LNCaP clone FGC (cell line): ENCODE measurements around the gene CC2D2A.

Experiments used
- DNase-seq: peaks from one replicate; pipeline ENCODE4 v3.0.0-alpha.2; 2011; ENCODE audit warnings: low read depth
- H3K4me3 ChIP-seq: 2 replicates; pipeline ENCODE4 v1.5.1; 2011; ENCODE audit warnings: mild to moderate bottlenecking, low read depth, low read length, control low read depth
- CTCF ChIP-seq: IDR thresholded peaks from 2 replicates; pipeline ENCODE4 v1.5.1; 2012; ENCODE audit warnings: mild to moderate bottlenecking; ENCODE audit not compliant: control insufficient read depth, insufficient read depth; ENCODE audit errors: extremely low read depth

Gene CC2D2A

GRCh38 chr4:15498356-15498755, 28.7 kb downstream of the CC2D2A start:
- DNase-seq: no peak
- TF ChIP-seq CTCF: no peak

DNA sequence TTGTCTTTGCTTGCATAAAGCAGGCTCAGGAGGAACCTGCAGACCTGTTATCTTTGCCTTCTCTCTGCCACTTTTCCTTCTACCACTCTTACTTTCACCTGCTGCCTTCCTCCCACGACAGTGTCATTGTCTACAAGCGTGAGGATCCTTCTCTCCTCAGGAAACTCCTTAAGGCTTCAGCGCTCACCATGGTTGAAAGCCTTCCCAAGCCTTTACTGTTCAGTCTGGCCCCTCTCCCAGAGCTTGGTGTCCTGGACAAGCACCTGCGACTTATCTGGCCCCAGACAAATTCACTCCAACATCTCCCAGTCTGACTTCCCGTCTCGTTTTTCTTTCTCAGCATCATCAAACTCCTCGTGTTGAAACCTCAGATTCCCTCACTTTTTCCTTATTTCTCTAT, 31.0 kb downstream of the CC2D2A start:
- no peak for DNase-seq
- TF ChIP-seq CTCF: no peak
- H3K4me3 ChIP-seq: no peak overlapping the region

More at GRCh38 chr4:15498356-15498755, 28.7 kb downstream of the CC2D2A start:
- no peak overlapping the region for H3K4me3 ChIP-seq

- no peak for DNase-seq
- TF ChIP-seq CTCF: no peak
These were observed 32.3 kb downstream of the CC2D2A start for GRCh38 chr4:15501941-15502340.

DNA sequence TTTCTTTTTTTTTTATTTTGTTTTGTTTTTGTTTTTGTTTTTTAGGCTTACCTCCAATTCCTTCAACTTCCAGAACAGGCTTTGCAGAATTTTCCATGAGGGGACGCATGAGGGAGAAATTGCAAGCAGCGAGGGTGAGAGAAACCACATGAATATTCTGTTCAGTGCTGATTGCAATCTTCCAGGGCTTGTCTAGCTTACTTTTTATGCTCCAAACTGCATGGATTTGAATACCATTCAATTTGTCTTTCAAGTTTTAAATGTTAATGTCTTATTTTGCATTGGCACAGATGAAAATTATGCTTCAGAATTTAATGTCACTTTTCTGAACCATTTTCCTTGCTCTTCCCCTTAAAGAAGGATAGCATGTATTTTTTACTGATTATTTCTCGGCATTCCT, 32.7 kb downstream of the CC2D2A start:
- no peak for TF ChIP-seq CTCF
- DNase-seq: no peak
- H3K4me3 ChIP-seq: no peak overlapping the region

More at GRCh38 chr4:15501941-15502340, 32.3 kb downstream of the CC2D2A start:
- H3K4me3 ChIP-seq: no peak overlapping the region

- no peak for TF ChIP-seq CTCF
- no peak overlapping the region for H3K4me3 ChIP-seq
- DNase-seq: no peak
These were observed 34.4 kb downstream of the CC2D2A start for GRCh38 chr4:15504041-15504440.

DNA sequence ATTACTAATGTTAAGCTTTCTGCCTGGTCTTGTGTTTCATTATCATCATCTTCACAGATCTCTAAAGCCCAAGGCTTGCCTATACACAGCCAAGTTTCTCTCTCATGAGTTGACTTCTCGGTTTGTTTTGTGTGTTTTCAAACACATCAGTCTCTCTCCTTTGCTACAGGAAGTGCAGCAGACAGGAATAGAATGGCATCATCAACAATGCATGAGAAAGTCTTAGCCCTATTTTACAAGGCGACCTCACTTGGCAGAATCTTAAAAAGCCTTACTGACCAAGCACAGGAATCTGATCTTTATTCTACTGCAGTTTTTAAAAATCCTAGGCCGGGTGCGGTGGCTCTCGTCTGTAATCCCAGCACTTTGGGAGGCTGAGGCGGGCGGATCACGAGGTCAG, 36.8 kb downstream of the CC2D2A start:
- DNase-seq: no peak
- H3K4me3 ChIP-seq: no peak overlapping the region
- no peak for TF ChIP-seq CTCF

- H3K4me3 ChIP-seq: no peak overlapping the region
- DNase-seq: no peak
- no peak for TF ChIP-seq CTCF
These were observed 38.0 kb downstream of the CC2D2A start for GRCh38 chr4:15507679-15508078.
